SH-SY5Y (cell line): ENCODE results near the gene DLGAP1.

Source experiments
- GATA2 ChIP-seq: IDR thresholded peaks from 2 replicates; pipeline ENCODE4 v1.6.1; 2011; ENCODE audit warnings: mild to moderate bottlenecking, low read depth, low read length
- GATA3 ChIP-seq: IDR thresholded peaks from 2 replicates; pipeline ENCODE4 v1.6.1; 2011; ENCODE audit warnings: low read depth, mild to moderate bottlenecking, low read length, moderate library complexity

DNA sequence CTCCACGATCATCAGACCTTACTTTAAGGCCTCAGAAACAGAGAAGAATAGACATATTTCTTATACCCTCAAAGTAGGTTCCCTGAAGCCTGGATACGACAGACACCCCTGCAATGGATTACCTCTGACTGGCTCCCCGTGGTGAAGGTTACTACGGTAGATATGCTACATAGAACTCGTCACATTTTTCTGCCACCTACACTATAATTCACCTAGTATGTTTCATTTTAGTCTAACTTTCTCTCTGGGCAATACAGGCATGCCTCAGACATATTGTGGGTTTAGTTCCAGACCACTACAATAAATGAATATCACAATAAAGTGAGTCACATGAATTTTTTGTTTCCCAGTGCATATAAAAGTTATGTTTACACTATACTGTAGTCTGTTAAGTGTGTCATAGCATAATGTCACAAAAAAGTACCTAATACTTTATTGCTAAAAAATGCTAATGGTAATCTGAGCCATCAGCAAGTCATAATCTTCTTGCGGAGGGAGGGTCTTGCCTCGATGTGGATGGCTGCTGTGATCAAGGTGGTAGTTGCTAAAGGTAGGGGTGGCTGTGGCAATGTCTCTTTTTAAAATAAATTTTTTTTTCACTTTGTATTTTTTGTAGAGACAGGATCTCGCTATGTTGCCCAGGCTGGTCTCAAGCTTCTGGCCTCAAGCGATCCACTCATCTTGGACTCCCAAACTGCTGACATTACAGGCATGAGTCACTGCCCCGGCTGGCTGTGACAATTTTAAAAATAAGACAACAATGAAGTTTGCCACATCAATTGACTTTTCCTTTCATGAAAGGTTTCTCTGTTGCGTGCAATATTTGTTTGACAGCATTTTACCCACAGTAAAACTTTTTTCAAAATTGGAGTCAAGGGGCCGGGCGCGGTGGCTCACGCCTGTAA lies 940.5 kb downstream of the DLGAP1 start:
- TF ChIP-seq GATA3 = no peak
- TF ChIP-seq GATA2 = no peak
